Measurements from ENCODE around the gene PPP1R3G. TPM values are rescaled to one million over a fixed set of nuclear protein-coding genes. Genes with fewer than 3 reads are reported as not detected.

The PPP1R3G gene
- total RNA-seq, 1 donor from 2014 or later = 0.39 TPM

DNA sequence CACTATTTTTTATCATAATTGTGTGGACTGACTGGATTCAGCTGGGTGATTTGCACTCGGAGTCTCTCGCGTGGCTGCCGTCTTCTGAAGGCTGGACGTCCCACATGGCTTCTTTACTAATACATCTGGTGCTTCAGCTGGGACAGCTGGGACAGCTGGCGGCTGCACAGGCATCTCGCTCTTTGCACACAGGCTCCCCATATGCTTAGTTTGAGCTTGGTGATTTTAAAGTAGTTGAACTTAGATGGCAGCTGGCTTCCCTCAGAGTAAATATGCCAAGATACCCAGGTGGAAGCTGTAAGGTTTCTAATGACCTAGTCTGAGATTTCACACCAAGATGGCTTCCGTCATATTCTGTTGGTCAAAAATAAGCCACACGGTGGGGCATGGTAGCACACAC, 38.7 kb upstream of the PPP1R3G start:
- Histone ChIP-seq H3K4me2 (ENCODE audit: low read length) (no peak overlapping the region), H3K36me3 (ENCODE audit: insufficient read depth, low read length) (no peaks in the 10 kb centered on the region), H4K20me1 (ENCODE audit: insufficient read depth, low read length) (no peaks in the 10 kb centered on the region), H3K9ac (ENCODE audit: low read length) (no peak overlapping the region), H3K4me3 (ENCODE audit: insufficient read depth, low read depth, low read length) (no peak overlapping the region), H3K79me2 (ENCODE audit: insufficient read depth, low read length) (no peaks in the 10 kb centered on the region), H3K27me3 (ENCODE audit: insufficient read depth, low read length) (no peaks in the 10 kb centered on the region), H2AFZ (ENCODE audit: low read depth, low read length) (no peak overlapping the region), H3K9me3 (ENCODE audit: insufficient read depth, low read depth, low read length) (peaks cover 7% of the 10 kb centered on the region), H3K4me1 (ENCODE audit: insufficient read depth, low read length) (no peaks in the 10 kb centered on the region), H3K27ac (ENCODE audit: low read depth, low read length) (no peak overlapping the region)
- H3K4me1 Mint-ChIP-seq (ENCODE audit: low read depth, unreplicated experiment) = no peaks in the 10 kb centered on the region
- peaks cover 24% of the 10 kb centered on the region for H3K9me3 Mint-ChIP-seq (ENCODE audit: unreplicated experiment)
- TF ChIP-seq, protein P1, sequence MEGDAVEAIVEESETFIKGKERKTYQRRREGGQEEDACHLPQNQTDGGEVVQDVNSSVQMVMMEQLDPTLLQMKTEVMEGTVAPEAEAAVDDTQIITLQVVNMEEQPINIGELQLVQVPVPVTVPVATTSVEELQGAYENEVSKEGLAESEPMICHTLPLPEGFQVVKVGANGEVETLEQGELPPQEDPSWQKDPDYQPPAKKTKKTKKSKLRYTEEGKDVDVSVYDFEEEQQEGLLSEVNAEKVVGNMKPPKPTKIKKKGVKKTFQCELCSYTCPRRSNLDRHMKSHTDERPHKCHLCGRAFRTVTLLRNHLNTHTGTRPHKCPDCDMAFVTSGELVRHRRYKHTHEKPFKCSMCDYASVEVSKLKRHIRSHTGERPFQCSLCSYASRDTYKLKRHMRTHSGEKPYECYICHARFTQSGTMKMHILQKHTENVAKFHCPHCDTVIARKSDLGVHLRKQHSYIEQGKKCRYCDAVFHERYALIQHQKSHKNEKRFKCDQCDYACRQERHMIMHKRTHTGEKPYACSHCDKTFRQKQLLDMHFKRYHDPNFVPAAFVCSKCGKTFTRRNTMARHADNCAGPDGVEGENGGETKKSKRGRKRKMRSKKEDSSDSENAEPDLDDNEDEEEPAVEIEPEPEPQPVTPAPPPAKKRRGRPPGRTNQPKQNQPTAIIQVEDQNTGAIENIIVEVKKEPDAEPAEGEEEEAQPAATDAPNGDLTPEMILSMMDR (IDR thresholded peaks at IDR 0.05; ENCODE audit: insufficient read depth, low read depth, low read length) = no peak
- no peak for TF ChIP-seq EZH2 (IDR thresholded peaks at IDR 0.05; ENCODE audit: insufficient read depth, low read length)
- FAIRE-seq (no peak), DNase-seq (ENCODE audit: low read depth) (no peak)
- H3K27me3 Mint-ChIP-seq (ENCODE audit: low read depth, unreplicated experiment) = no peaks in the 10 kb centered on the region
- H3K4me3 Mint-ChIP-seq (ENCODE audit: unreplicated experiment) = no peak overlapping the region
- peaks cover 7% of the 10 kb centered on the region for H3K36me3 Mint-ChIP-seq (ENCODE audit: low read depth, unreplicated experiment)
- H3K27ac Mint-ChIP-seq (ENCODE audit: unreplicated experiment) = no peak overlapping the region

DNA sequence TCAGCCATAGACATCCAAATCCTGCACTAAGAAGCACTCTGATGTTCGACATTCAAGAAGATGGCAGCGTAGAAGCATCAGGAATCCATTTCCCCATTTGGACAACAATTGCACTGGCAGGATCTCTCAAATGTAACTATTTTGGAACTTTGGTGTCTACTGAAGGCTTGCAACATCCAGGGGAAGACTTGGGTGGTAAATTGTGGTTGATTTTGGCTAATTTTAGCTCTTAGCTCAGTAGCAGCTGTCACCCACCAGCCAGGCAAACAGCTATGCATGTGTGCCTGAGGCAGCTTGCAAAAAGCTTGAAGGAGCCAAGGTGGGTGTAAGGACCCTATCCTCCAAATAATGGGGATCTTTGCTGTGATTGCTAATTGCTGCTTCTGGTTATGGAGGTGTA, 35.1 kb upstream of the PPP1R3G start:
- no peaks in the 10 kb centered on the region for H3K27me3 ChIP-seq (ENCODE audit: insufficient read depth, low read length)
- peaks cover 8% of the 10 kb centered on the region for H3K4me1 ChIP-seq (ENCODE audit: insufficient read depth, low read length)
- DNase-seq (ENCODE audit: low read depth) (no peak), FAIRE-seq (no peak)
- peaks cover 26% of the 10 kb centered on the region for H3K9me3 Mint-ChIP-seq (ENCODE audit: unreplicated experiment)
- no peak overlapping the region for H3K4me2 ChIP-seq (ENCODE audit: low read length)
- H3K36me3 ChIP-seq (ENCODE audit: insufficient read depth, low read length) = no peaks in the 10 kb centered on the region
- no peak overlapping the region for H2AFZ ChIP-seq (ENCODE audit: low read depth, low read length)
- no peak overlapping the region for H3K9ac ChIP-seq (ENCODE audit: low read length)
- no peak overlapping the region for H3K27ac ChIP-seq (ENCODE audit: low read depth, low read length)
- H3K4me3 Mint-ChIP-seq (ENCODE audit: unreplicated experiment) = no peak overlapping the region
- H3K9me3 ChIP-seq (ENCODE audit: insufficient read depth, low read depth, low read length) = peaks cover 7% of the 10 kb centered on the region
- H3K36me3 Mint-ChIP-seq (ENCODE audit: low read depth, unreplicated experiment) = peaks cover 7% of the 10 kb centered on the region
- H3K4me3 ChIP-seq (ENCODE audit: insufficient read depth, low read depth, low read length) = no peak overlapping the region
- no peaks in the 10 kb centered on the region for H4K20me1 ChIP-seq (ENCODE audit: insufficient read depth, low read length)
- H3K79me2 ChIP-seq (ENCODE audit: insufficient read depth, low read length) = no peaks in the 10 kb centered on the region
- no peak for TF ChIP-seq EZH2 (IDR thresholded peaks at IDR 0.05; ENCODE audit: insufficient read depth, low read length)
- TF ChIP-seq, protein P1 (IDR thresholded peaks at IDR 0.05; ENCODE audit: insufficient read depth, low read depth, low read length) = no peak
- peaks cover 14% of the 10 kb centered on the region for H3K4me1 Mint-ChIP-seq (ENCODE audit: low read depth, unreplicated experiment)
- no peak overlapping the region for H3K27ac Mint-ChIP-seq (ENCODE audit: unreplicated experiment)
- no peaks in the 10 kb centered on the region for H3K27me3 Mint-ChIP-seq (ENCODE audit: low read depth, unreplicated experiment)

DNA sequence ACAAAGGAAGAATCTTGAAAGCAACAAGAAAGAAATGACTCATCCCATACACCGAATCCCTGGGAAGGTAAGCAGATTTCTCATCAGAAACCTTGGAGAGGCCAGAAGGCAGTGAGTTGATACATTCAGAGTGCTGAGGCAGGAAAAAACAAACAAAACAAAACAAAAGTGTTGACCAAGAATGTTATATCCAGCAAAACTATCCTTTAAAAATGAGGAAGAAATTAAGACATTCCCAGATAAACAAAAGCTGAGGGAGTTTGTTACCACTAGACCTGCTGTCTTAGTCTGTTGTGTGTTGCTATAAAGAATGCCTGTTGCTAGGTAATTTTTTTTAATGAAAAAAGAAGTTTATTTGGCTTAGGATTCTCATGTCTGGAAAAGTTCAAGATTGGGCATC, 33.7 kb upstream of the PPP1R3G start:
- peaks cover 16% of the 10 kb centered on the region for H3K4me1 Mint-ChIP-seq (ENCODE audit: low read depth, unreplicated experiment)
- H3K4me3 ChIP-seq (ENCODE audit: insufficient read depth, low read depth, low read length) = no peak overlapping the region
- no peak overlapping the region for H3K4me3 Mint-ChIP-seq (ENCODE audit: unreplicated experiment)
- H3K27me3 ChIP-seq (ENCODE audit: insufficient read depth, low read length) = no peaks in the 10 kb centered on the region
- no peaks in the 10 kb centered on the region for H3K79me2 ChIP-seq (ENCODE audit: insufficient read depth, low read length)
- no peak overlapping the region for H2AFZ ChIP-seq (ENCODE audit: low read depth, low read length)
- H3K27ac Mint-ChIP-seq (ENCODE audit: unreplicated experiment) = no peak overlapping the region
- no peak for FAIRE-seq
- H3K9ac ChIP-seq (ENCODE audit: low read length) = no peak overlapping the region
- TF ChIP-seq, protein P1 (IDR thresholded peaks at IDR 0.05; ENCODE audit: insufficient read depth, low read depth, low read length) = no peak
- no peak for TF ChIP-seq EZH2 (IDR thresholded peaks at IDR 0.05; ENCODE audit: insufficient read depth, low read length)
- no peak overlapping the region for H3K4me2 ChIP-seq (ENCODE audit: low read length)
- peaks cover 7% of the 10 kb centered on the region for H3K9me3 ChIP-seq (ENCODE audit: insufficient read depth, low read depth, low read length)
- H3K9me3 Mint-ChIP-seq (ENCODE audit: unreplicated experiment) = peaks cover 26% of the 10 kb centered on the region
- H3K27ac ChIP-seq (ENCODE audit: low read depth, low read length) = no peak overlapping the region
- no peak for DNase-seq (ENCODE audit: low read depth)
- H4K20me1 ChIP-seq (ENCODE audit: insufficient read depth, low read length) = no peaks in the 10 kb centered on the region
- H3K36me3 ChIP-seq (ENCODE audit: insufficient read depth, low read length) = no peaks in the 10 kb centered on the region
- peaks cover 5% of the 10 kb centered on the region for H3K36me3 Mint-ChIP-seq (ENCODE audit: low read depth, unreplicated experiment)
- H3K4me1 ChIP-seq (ENCODE audit: insufficient read depth, low read length) = peaks cover 9% of the 10 kb centered on the region
- H3K27me3 Mint-ChIP-seq (ENCODE audit: low read depth, unreplicated experiment) = no peaks in the 10 kb centered on the region

Data from astrocyte (in vitro differentiated cells and primary cell).